GM15510 (cell line): ENCODE results near the gene GATAD2B.

Experiments used
- POLR2A ChIP-seq: IDR thresholded peaks from 3 replicates; pipeline ENCODE4 v1.6.1; 2011; ENCODE audit warnings: borderline replicate concordance; ENCODE audit not compliant: insufficient read length; ENCODE audit errors: extremely low read depth

The GATAD2B gene

DNA sequence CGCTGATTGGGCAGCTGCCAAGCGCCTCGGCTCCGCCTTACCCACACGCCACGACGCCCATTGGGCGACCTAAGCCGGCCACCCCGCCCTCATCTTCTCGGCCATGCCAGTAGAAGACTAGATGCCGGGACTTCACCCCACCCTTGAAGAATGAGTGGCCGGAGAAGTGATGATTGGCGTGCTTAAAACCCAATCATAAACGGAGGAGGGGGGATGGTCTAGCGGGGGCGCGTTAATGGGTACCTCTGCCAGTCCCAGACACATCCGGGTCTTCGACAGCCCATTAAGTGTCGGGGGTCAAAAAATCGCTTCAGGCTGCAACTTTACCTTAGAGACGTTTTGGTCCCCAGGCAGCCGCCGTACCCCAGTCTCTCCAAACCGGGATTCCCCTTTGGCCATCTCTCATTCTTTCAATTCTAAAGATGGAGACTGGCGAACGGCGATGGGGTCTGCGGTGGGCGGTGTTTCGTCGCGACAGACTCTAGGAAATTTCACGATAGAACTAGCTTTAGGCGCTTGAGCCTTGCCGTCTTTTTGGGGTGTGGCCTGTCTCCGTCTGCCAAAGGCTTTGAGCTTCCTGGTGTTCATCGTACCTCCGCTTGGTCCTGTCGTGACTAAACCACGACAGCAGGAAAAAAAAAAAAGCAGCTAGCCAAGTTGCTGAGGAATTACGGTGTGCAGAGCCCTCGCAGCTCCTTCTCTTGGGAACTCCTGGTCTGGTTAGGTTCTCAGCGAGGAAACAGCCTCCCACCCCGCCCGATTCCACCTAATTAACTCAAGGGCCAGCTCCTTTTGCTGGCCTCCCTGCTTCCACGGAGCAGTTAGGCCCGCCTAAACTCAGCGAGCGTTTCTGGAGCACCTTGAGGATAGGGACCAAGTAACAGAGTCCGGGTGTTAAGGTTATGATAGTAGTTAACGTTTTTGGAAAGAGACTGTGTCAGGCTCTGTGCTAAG is at the start of gene GATAD2B:
GATAD2B (minus strand) TSS at position 1 of the 954 bp plus-strand sequence. CDS start 94,625 bp downstream, outside the sequence.
- peak; percentile 58 for TF ChIP-seq POLR2A

DNA sequence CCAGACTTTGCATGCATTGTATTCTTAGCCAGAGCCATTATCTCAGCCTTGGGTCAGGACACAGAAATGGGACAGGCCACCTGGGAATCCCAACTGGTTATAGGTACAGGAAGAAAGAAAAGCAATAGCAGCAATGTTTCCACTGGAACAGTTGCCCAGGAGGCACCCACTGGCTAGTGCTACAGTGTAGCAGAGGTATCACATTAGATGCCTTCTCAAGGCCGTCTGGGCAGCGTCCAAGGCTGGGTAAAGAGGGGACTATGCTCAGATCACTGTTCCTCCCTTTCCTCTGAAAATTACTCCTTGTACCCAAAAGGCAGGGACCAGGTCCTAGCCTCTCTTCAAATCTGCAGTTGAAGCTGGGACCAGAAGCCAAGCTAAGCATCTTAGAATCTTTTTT is 47.6 kb upstream of the GATAD2B start:
- TF ChIP-seq POLR2A: no peak

DNA sequence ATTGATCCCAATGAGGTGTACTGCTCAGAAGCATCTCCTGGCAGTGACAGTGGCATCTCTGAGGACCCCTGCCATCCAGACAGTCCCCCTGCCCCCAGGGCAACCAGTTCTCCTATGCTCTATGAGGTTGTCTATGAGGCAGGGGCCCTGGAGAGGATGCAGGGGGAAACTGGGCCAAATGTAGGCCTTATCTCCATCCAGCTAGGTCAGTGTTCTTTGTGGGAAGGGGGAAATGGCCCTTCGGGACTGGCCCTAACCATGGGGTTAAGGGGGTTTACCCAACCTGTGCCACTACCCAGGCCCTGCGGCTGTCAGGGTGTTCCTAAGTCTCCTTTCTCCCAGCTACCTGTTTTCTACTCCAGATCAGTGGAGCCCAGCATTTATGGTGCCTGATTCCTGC is 46.2 kb upstream of the GATAD2B start:
- TF ChIP-seq POLR2A: no peak

DNA sequence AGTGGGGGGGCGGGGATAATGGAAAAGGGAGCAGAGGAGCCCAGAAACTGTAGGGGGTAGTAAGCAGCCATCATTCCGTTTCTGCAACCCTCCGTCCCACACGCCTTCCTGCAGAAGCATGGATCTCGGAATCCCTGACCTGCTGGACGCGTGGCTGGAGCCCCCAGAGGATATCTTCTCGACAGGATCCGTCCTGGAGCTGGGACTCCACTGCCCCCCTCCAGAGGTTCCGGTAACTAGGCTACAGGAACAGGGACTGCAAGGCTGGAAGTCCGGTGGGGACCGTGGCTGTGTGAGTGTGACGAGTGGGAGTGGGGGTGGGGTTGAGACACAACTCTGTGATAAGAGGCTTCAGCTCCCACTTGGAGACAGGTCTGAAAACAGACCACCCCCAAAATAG is 45.6 kb upstream of the GATAD2B start:
- TF ChIP-seq POLR2A: no peak

DNA sequence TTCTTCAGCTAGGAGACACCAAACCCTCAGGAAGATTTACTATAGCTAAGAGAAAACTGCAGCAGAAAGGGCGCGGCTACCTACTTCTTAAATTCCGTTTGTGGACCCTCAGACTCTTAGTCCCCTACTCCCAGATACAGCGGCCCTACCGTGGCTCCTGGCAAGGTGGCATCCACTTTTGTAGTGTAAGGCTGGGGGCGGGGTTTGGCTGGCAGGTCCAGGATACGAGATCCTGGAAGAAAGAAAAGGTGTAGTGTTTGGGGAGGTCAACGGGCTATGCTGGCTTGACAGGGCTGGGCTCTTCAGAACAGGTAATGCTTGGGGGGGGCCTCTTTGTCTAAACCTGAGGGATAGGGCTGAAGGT is 45.2 kb upstream of the GATAD2B start:
- no peak for TF ChIP-seq POLR2A

DNA sequence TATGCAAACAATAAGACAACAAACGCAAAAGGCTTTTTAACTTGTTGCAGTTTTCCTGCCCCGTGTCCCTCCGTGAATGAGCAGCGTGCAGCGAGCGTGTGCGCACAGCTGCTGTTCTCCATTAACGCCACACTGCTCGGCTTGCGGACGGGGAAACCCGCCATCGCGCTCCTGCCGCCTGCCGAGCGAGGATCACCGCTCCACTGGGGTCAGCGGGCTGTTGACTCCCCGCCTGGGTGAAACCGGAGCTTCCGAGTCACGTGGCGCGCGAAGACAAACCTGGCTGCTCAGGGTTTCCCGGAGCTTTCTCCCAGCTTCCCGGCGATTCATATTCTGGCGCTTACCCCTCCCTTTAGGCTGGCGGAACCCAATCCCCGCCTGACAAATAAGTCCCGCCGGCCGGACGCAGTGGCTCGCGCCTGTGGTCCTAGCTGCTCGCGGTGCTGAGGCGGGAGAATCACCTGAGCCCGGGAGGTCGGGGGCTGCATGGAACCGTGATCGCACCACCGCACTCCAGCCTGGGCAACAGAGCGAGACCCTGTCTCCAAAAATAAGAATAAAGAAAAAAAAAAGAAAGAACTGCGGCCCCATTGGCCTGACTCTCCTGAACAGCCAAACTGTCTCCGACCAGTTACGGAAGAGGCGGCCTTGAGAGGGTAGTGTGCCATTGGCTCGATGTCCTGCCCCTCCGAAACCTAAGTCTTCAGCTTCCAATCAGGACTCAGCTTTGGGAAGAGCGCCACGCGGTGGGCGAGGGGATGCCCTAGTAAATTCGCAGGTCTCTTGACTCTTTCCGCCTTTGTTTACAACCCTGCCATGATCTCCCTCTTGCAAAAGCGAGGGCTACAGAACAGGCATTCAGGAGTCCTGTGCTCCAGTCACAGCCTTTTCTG is 44.6 kb upstream of the GATAD2B start, which contains the start of gene CREB3L4:
CREB3L4 (plus strand) TSS at position 796 of the 893 bp plus-strand sequence. CDS start 624 bp downstream, outside the sequence.
- peak; percentile 55 for TF ChIP-seq POLR2A

DNA sequence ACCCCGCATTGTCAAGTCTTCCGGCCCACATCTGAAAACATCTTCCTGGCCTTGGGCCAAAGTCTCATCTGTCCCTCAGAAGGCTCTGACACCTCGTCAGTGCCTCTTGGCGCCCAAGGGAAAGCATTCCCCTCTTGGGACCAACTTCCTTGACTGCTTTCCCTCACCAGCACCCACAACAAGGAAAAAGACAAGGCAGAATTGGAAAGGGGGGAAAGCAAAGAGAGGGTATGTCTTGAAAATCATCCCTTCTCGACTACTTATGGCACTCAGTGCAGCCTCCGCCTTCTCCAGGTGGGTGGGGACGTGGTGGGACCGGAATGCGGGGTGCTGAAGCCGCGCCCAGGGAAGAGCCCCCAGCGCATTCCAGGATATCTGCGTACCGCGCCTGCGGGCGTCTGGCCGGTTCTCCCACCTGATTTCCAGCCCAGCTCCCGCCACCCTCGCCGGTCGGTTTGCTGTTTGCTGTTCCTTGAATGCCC is 41.1 kb upstream of the GATAD2B start:
- no peak for TF ChIP-seq POLR2A

DNA sequence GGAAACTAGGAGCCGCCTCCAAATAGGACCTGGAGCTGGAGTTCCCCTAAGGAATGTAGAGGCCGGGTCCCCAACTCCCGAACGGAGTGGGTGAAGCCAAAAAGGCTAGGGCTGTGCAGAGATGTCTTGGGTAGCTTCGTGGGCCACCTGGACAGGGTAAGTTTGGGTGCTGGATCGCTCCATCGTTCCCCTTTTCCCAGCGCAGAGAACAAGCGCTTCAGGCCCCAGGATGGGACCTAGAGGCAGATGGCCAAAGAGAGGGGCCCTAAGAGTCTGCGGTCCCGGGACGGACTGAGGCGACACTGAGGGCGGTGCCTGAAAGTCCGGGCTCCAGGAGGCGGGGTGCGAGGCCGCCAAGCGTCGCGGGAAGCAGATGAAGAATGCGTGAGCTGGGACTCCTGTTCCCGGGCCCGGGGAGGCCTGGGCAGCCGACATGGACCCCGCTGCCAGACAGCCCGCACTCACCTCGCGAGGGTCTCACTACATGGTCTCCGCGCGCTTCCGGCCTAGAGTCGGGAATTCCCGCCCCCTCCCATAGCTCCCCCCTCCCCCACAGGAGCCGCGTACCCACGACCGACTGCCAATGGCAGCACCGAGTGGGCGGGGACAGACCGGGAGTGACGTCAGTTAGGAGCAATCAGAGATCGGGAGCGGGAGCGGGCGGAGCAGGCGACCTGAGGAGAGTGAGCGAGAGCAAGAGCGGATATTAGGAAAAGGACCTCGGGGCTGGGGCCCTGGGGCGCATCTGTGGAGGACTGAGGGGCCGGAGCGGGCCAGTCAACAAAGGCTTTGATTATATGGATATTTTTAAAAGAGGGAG is 40.5 kb upstream of the GATAD2B start, which contains the start of gene SLC39A1:
SLC39A1 (minus strand) TSS at position 508 of the 820 bp plus-strand sequence. CDS start 822 bp downstream, outside the sequence.
- peak; percentile 67 for TF ChIP-seq POLR2A

DNA sequence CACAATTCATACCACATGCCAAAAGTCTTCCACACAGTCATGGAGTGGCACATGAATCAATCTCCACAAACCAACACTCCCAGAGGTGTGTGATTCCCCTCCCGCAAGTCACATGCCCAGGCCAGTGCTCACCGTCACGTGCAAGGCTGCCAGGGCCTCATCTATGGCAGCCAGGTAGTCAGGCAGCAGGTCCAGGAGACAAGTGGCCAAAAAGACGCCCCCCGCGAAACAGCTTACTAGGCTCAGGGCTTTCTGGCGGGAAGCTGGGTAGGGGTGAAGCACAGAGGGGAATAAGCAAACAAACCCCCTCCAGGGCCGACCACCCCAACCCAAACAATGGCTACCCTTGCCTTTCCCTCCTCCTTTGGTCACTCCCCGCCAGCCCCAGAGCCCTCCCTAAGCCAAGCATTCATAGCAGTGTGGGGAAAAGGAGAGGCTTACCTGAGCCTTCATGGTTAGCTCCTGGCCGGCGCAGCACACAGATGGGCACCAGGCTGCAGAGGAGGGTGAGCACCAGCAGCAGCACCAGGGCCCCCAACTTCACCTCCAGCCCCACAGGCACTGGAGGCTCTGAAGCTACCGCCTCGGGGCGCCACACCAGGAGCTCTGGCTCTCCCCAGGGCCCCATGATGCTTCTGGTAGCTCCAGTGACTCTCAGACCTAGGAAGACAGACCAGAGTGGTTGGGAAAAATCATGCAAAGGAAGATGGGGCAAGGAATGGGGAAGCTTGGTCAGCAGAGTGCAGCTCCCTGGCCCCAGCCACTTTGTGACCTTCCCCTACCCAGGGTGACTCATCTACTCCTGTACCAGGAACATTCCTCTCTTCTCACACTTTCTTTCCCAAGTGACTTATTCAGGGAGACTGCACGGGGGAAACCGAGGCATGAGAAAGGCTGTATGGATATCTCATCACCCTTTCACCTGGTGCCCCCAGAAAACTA is 39.6 kb upstream of the GATAD2B start:
- TF ChIP-seq POLR2A: peak; percentile 15

DNA sequence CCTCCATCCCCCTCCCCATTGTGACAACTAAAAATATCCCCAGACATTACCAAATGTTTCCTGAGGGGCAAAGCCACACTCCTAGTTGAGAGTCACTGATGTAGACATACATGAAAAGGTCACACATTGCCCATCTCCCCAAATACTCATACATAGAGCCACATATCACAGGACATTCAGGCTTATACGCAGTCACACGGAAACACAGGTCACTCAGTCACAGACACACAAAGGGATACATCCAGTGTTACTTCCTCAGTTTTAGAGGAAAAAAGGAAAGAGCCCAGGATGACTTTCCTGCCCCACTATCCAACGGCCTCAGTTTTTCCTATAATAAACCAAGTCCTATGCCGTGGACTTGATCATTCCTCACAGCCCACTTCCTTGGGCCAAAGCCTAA is 38.6 kb upstream of the GATAD2B start:
- TF ChIP-seq POLR2A: no peak

DNA sequence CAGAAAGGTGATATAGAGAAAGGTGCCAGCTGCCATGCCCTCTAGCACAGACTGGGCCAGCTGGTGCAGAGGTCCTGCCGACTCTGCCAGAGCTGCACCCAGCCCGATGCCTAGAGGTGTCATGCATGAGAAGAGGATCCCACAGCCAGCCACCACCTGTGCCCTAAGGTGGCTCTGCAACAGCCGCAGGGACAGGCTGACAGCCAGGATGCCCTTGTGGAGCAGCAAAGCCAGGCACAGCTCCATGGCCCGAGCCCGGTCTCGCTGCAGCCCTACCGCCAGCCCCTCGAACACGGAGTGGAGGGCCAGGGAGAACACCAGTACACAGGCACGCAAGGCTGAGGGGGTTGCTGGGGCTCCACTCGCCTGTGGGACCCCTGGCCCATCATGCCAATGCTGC is 37.4 kb upstream of the GATAD2B start:
- TF ChIP-seq POLR2A: no peak

DNA sequence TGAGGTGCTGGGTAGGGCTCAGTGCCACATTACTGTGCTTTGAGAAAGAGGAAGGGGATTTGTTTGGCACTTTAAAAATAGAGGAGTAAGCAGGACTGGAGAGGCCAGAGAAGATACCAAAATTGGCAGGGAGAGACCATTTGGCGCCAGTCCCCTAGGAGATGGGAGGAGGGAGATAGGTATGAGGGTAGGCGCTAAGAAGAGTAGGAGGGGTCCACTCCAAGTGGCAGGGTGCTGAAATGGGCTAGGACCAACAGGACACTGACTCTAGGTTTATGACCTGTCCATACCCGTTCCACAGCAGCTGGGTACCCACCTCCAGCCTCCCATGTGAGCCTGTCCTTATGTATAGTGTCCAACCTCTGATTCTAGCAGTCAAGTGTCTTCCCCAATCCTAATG is 36.7 kb upstream of the GATAD2B start:
- no peak for TF ChIP-seq POLR2A

DNA sequence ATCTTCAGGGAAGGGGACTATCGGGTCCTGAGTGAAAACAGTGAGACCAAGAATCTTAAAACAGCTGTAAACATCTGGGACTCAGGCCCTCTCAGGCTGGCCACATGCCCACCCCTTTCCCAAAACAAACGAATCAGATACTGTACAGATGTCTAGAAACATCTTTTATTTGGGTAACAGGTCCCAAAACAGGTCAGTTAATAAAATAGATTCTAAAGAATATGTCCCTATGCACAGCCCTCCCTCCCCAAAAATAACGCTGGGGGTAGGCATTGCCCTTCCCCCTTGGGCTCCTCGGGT is 36.1 kb upstream of the GATAD2B start:
- TF ChIP-seq POLR2A: no peak
